H1 (cell line): Measurements from ENCODE around the gene ADGRG7. TPM values are rescaled to one million over a fixed set of nuclear protein-coding genes. Genes with fewer than 3 reads are reported as not detected.

ENCODE experiments used
- CTCF ChIA-PET: fragments of 300-600 bp; sonication (Branson Sonifier 250); formaldehyde crosslinking; loops from one replicate; lab custom pipeline; 2021; ENCODE audit not compliant: partially characterized antibody; lab: Charles Lee
- POLR2A ChIA-PET: fragments of 300-600 bp; sonication (Branson Sonifier 250); formaldehyde crosslinking; loops from one replicate; lab custom pipeline; 2021; ENCODE audit warnings: inconsistent platforms; ENCODE audit not compliant: partially characterized antibody; lab: Charles Lee
- DNase-seq, 2 experiments: peaks; one replicate each; pipeline versions ENCODE4 v3.0.0 to v3.0.0-alpha.2; 2010 to 2022; ENCODE audit warnings: low spot score in 2 of 2, low read depth in 1 of 2, mixed read lengths in 1 of 2
- FAIRE-seq: peaks from 2 replicates; lab custom pipeline; 2011; peaks lifted over from hg19 to GRCh38; lab: Jason Lieb, UNC
- H2AFZ ChIP-seq: 2 replicates; pipeline ENCODE4 v1.8.1; 2012; ENCODE audit warnings: low read length, inconsistent platforms
- H2AK5ac ChIP-seq: 2 replicates; pipeline ENCODE4 v1.6.1; 2013; ENCODE audit warnings: low read depth, low read length
- H2BK120ac ChIP-seq: replicated peaks from 2 replicates; pipeline ENCODE3; 2013; ENCODE audit warnings: low read depth, low read length, inconsistent platforms
- H2BK12ac ChIP-seq: 2 replicates; pipeline ENCODE4 v1.6.1; 2013; ENCODE audit warnings: low read depth, low read length
- H2BK15ac ChIP-seq: 2 replicates; pipeline ENCODE4 v1.6.1; 2013; ENCODE audit warnings: low read length
- H2BK20ac ChIP-seq: 2 replicates; pipeline ENCODE4 v1.6.1; 2013; ENCODE audit warnings: low read length
- H2BK5ac ChIP-seq: 2 replicates; pipeline ENCODE4 v1.6.1; 2013; ENCODE audit warnings: low read depth, low read length
- H3K14ac ChIP-seq: 2 replicates; pipeline ENCODE4 v1.6.1; 2013; ENCODE audit warnings: inconsistent platforms; ENCODE audit not compliant: insufficient read length
- H3K18ac ChIP-seq: 2 replicates; pipeline ENCODE4 v1.6.1; 2013; ENCODE audit warnings: low read length; ENCODE audit errors: extremely low read depth
- H3K23ac ChIP-seq: 2 replicates; pipeline ENCODE4 v1.6.1; 2013; ENCODE audit warnings: inconsistent platforms; ENCODE audit not compliant: insufficient read length
- H3K23me2 ChIP-seq: 2 replicates; pipeline ENCODE4 v1.6.1; 2013; ENCODE audit warnings: low read depth, low read length
- H3K27ac ChIP-seq: 2 replicates; pipeline ENCODE4 v1.6.1; 2011; ENCODE audit warnings: low read depth, low read length, inconsistent platforms
- H3K27me3 ChIP-seq, 4 experiments: replicated peaks in 1 of 4; 1 replicate in 1 of 4; 2 replicates in 3 of 4; pipeline versions ENCODE4 v1.6.1 to v1.8.1; 2011 to 2013; ENCODE audit warnings: low read length in 3 of 4, mild to moderate bottlenecking in 3 of 4, inconsistent platforms in 2 of 4, mixed read lengths in 2 of 4, moderate library complexity in 1 of 4; ENCODE audit not compliant: control insufficient read depth in 3 of 4, insufficient read depth in 3 of 4; ENCODE audit errors: extremely low read depth in 1 of 4
- H3K36me3 ChIP-seq, 4 experiments: 2 replicates each; pipeline versions ENCODE4 v1.6.1 to v1.8.1; 2011 to 2013; ENCODE audit warnings: mild to moderate bottlenecking in 4 of 4, low read length in 3 of 4, moderate library complexity in 2 of 4, control low read depth in 1 of 4, inconsistent platforms in 1 of 4; ENCODE audit not compliant: insufficient read depth in 4 of 4, control insufficient read depth in 2 of 4
- H3K4ac ChIP-seq: replicated peaks from 2 replicates; pipeline ENCODE3; 2013; ENCODE audit warnings: low read length, low read depth, mixed read lengths, inconsistent platforms; ENCODE audit not compliant: insufficient read length
- H3K4me1 ChIP-seq, 4 experiments: replicated peaks in 1 of 4; 1 replicate in 1 of 4; 2 replicates in 3 of 4; pipeline versions ENCODE4 v1.6.1 to v1.8.1; 2011 to 2013; ENCODE audit warnings: low read length in 3 of 4, inconsistent platforms in 2 of 4, mixed read lengths in 1 of 4; ENCODE audit not compliant: insufficient read depth in 4 of 4, control insufficient read depth in 3 of 4
- H3K4me2 ChIP-seq, 2 experiments: 2 replicates each; pipeline versions ENCODE4 v1.6.1 to v1.8.1; 2011 to 2013; ENCODE audit warnings: low read depth in 2 of 2, low read length in 2 of 2, control low read depth in 1 of 2, inconsistent platforms in 1 of 2, mild to moderate bottlenecking in 1 of 2; ENCODE audit not compliant: insufficient read depth in 1 of 2
- H3K4me3 ChIP-seq, 4 experiments: fragments of 200-600, 300-600 bp in 1 of 4; sonication (generic), shearing (Covaris generic), sonication (Bioruptor Twin) in 1 of 4; 2 replicates each; pipeline versions ENCODE4 v1.5.1 to v1.8.1; 2011 to 2016; ENCODE audit warnings: low read length in 4 of 4, low read depth in 3 of 4, control low read depth in 2 of 4, inconsistent platforms in 2 of 4, mild to moderate bottlenecking in 2 of 4, mixed read lengths in 1 of 4, moderate library complexity in 1 of 4; ENCODE audit not compliant: insufficient read depth in 2 of 4; ENCODE audit errors: extremely low read depth in 1 of 4
- H3K56ac ChIP-seq: replicated peaks from 2 replicates; pipeline ENCODE3; 2013; ENCODE audit warnings: low read depth, mild to moderate bottlenecking, mixed read lengths, low read length, inconsistent platforms; ENCODE audit not compliant: insufficient read length
- H3K79me1 ChIP-seq: 2 replicates; pipeline ENCODE4 v1.6.1; 2013; ENCODE audit warnings: low read depth, low read length, control low read depth
- H3K79me2 ChIP-seq, 2 experiments: 2 replicates each; pipeline versions ENCODE4 v1.6.1 to v1.8.1; 2012 to 2013; ENCODE audit warnings: low read length in 2 of 2, mild to moderate bottlenecking in 2 of 2, inconsistent platforms in 1 of 2; ENCODE audit not compliant: insufficient read depth in 2 of 2, control insufficient read depth in 1 of 2
- H3K9ac ChIP-seq, 4 experiments: replicated peaks in 1 of 4; 1 replicate in 1 of 4; 2 replicates in 3 of 4; pipeline versions ENCODE4 v1.6.1 to v1.8.1; 2011 to 2013; ENCODE audit warnings: low read depth in 3 of 4, low read length in 3 of 4, control low read depth in 2 of 4, mild to moderate bottlenecking in 2 of 4, moderate library complexity in 2 of 4, inconsistent platforms in 1 of 4; ENCODE audit errors: extremely low read depth in 1 of 4
- H3K9me3 ChIP-seq, 2 experiments: 2 replicates each; pipeline versions ENCODE4 v1.6.1 to v1.8.1; 2012 to 2013; ENCODE audit warnings: mild to moderate bottlenecking in 2 of 2, moderate library complexity in 2 of 2, control low read depth in 1 of 2, inconsistent platforms in 1 of 2, low read depth in 1 of 2, low read length in 1 of 2, mixed read lengths in 1 of 2; ENCODE audit not compliant: insufficient read depth in 2 of 2
- H4K20me1 ChIP-seq, 2 experiments: replicated peaks in 1 of 2; 2 replicates each; pipeline versions ENCODE3 to v1.8.1; 2011 to 2013; ENCODE audit warnings: inconsistent platforms in 2 of 2, low read length in 2 of 2, mild to moderate bottlenecking in 1 of 2; ENCODE audit not compliant: insufficient read depth in 2 of 2, control insufficient read depth in 1 of 2
- H4K5ac ChIP-seq: 2 replicates; pipeline ENCODE4 v1.6.1; 2013; ENCODE audit warnings: low read length, low read depth, mixed read lengths, inconsistent platforms; ENCODE audit not compliant: insufficient read length
- H4K8ac ChIP-seq: 2 replicates; pipeline ENCODE4 v1.8.0; 2013; ENCODE audit warnings: mild to moderate bottlenecking, moderate library complexity, low read length, inconsistent platforms; ENCODE audit not compliant: insufficient read depth; ENCODE audit errors: extremely low read depth
- H4K91ac ChIP-seq: replicated peaks from 2 replicates; pipeline ENCODE3; 2013; ENCODE audit warnings: low read length, mixed read lengths, inconsistent platforms; ENCODE audit not compliant: insufficient read length
- CTCF ChIP-seq, 3 experiments: IDR thresholded peaks; 1 replicate in 2 of 3; 2 replicates in 1 of 3; pipeline versions ENCODE4 v1.5.1 to v1.6.1; 2011; ENCODE audit warnings: low read length in 3 of 3, mild to moderate bottlenecking in 3 of 3, inconsistent platforms in 2 of 3, low read depth in 1 of 3, moderate library complexity in 1 of 3; ENCODE audit not compliant: insufficient read depth in 1 of 3; ENCODE audit errors: control extremely low read depth in 1 of 3
- HDAC6 ChIP-seq: IDR thresholded peaks from one replicate; pipeline ENCODE4 v1.7.1; 2012; ENCODE audit warnings: low read depth, mild to moderate bottlenecking, inconsistent platforms, low read length, moderate library complexity
- KDM4A ChIP-seq: IDR thresholded peaks from one replicate; pipeline ENCODE4 v1.7.1; 2012; ENCODE audit warnings: low read depth, mild to moderate bottlenecking, moderate library complexity, low read length, inconsistent platforms; ENCODE audit not compliant: severe bottlenecking
- RAD21 ChIP-seq, 2 experiments: IDR thresholded peaks in 1 of 2; conservative IDR thresholded peaks in 1 of 2; 2 replicates each; pipeline ENCODE4 v1.6.1; 2011; ENCODE audit warnings: low read depth in 2 of 2, low read length in 2 of 2, improper control_type of control experiment in 1 of 2, inconsistent platforms in 1 of 2, mild to moderate bottlenecking in 1 of 2, moderate library complexity in 1 of 2
- TAF1 ChIP-seq: IDR thresholded peaks from 2 replicates; pipeline ENCODE4 v1.6.1; 2011; ENCODE audit warnings: mild to moderate bottlenecking, low read depth, low read length
- WGBS, 2 experiments: shearing (Covaris generic) in 1 of 2; methylation state at CpG; one replicate each; pipeline versions ENCODE4 v1.1.6 to v1.1.7; 2013 to 2015; ENCODE audit warnings: low lambda C conversion rate in 2 of 2, mixed read lengths in 2 of 2, inconsistent platforms in 1 of 2, low coverage in 1 of 2, missing lambda C conversion rate in 1 of 2; ENCODE audit not compliant: insufficient replicate concordance in 2 of 2, insufficient coverage in 1 of 2, insufficient read length in 1 of 2; ENCODE audit errors: extremely low coverage in 1 of 2, missing lambda C conversion rate in 1 of 2; 5-methylcytosine and 5-hydroxymethylcytosine counted together
- polyA plus RNA-seq, 7 experiments: library from polyadenylated mRNA; depleted of rRNA in 3 of 7; stranded (reverse) in 5 of 7; unstranded in 2 of 7; fragments of >200 nt in 5 of 7; fragments of 200-250 nt in 2 of 7; gene quantifications; 1 replicate in 5 of 7; 2 replicates in 1 of 7; 4 replicates in 1 of 7; pipeline versions ENCODE4 v1.2.1 to v1.2.3, GENCODE V29; 2011 to 2013; ENCODE audit warnings: missing spikeins in 2 of 7, mixed read lengths in 2 of 7
- total RNA-seq: library from RNA; stranded (reverse); fragmentation: NEBNext Ultra II Directional; extraction: Animal tissue kit (Norgen Biotek cat#: 25700); gene quantifications from 2 replicates; pipeline ENCODE4 v1.2.1, GENCODE V29; 2021
- TF ChIP-seq, protein P1 (sequence below): IDR thresholded peaks from 2 replicates; pipeline ENCODE4 v1.6.1; 2012; ENCODE audit warnings: inconsistent platforms

ADGRG7 gene
- total and polyA plus RNA-seq, 2 of the 8 experiments (the other 6 are each of a cell fraction or from before 2014, with no cell fraction given) = not detected

GRCh38 chr3:100709842-100710260 is 100.5 kb downstream of the ADGRG7 start:
- Histone ChIP-seq H3K4me2 (peak overlapping the region; percentile 75 to 81), H2BK120ac (no peak overlapping the region), H3K79me1 (no peaks in the 10 kb centered on the region; the same call in 1 of the 2 replicates), H4K5ac (peak overlapping the region; percentile 50), H3K9me3 (no peaks in the 10 kb centered on the region), H4K20me1 (peaks cover 0 to 2% of the 10 kb centered on the region in 2 experiments), H2BK20ac (no peak overlapping the region), H3K4me1 (peaks cover 0 to 8% (median 2%) of the 10 kb centered on the region in 4 experiments; a peak in 3 of 7 replicates), H3K36me3 (peaks cover 2 to 8% (median 5%) of the 10 kb centered on the region in 4 experiments; a peak in 4 of 8 replicates), H4K8ac (peak overlapping the region; percentile 90; the same call in 1 of the 2 replicates), H3K56ac (peak overlapping the region; percentile 81), H2AK5ac (no peak overlapping the region), H2BK15ac (no peak overlapping the region), H3K23me2 (peaks cover 2% of the 10 kb centered on the region; the same call in 1 of the 2 replicates), H3K14ac (no peak overlapping the region), H3K79me2 (peaks cover 20 to 47% of the 10 kb centered on the region in 2 experiments), H3K23ac (no peak overlapping the region), H3K18ac (no peak overlapping the region), H3K27ac (peak overlapping the region; percentile 68), H2BK5ac (peak overlapping the region; percentile 79), H3K27me3 (peaks cover 1 to 25% (median 11%) of the 10 kb centered on the region in 4 experiments; a peak in 6 of 7 replicates), H4K91ac (no peak overlapping the region), H2BK12ac (no peak overlapping the region), H3K4ac (no peak overlapping the region), H2AFZ (no peak overlapping the region), H3K9ac (peak overlapping the region; percentile 13 to 98 (median 95); a peak in 6 of 7 replicates), H3K4me3 (peak overlapping the region; percentile 78 to 86 (median 81))
- CTCF ChIA-PET = interaction anchor here (0.7 to 1.7 kb wide), 13 partner anchors 10 to 184 kb away, joined by 3 to 8 read pairs (median 3); no protein-coding TSS in a partner anchor
- WGBS, 2 experiments = 3% methylated on average over 12 of the region's 23 CpGs; no CpG with 5 or more reads in 1 of the 2 experiments
- DNase-seq (peak; percentile 46 to 66), FAIRE-seq (no peak)
- POLR2A ChIA-PET = interaction anchor here (0.9 to 3.0 kb wide), 15 partner anchors 9 to 850 kb away, joined by 3 to 14 read pairs (median 4); partner anchors contain the start of genes LNP1 and TOMM70
- peak; percentile 45 to 54; a peak in 3 of 4 replicates for TF ChIP-seq RAD21 (IDR thresholded peaks at IDR 0.05 in 1 of 2, conservative IDR thresholded peaks at IDR 0.05 in 1 of 2; ENCODE audit: low read depth in 2 of 2, low read length in 2 of 2)
- TF ChIP-seq KDM4A = peak; percentile 21
- TF ChIP-seq TAF1 = no peak
- TF ChIP-seq CTCF (IDR thresholded peaks at IDR 0.05; ENCODE audit: control extremely low read depth in 1 of 3, insufficient read depth in 1 of 3, low read depth in 1 of 3, low read length in 3 of 3) = peak in 2 of 3 experiments; percentile 5 to 21; a peak in 1 of 4 replicates
- TF ChIP-seq HDAC6 = no peak
- TF ChIP-seq, protein P1, sequence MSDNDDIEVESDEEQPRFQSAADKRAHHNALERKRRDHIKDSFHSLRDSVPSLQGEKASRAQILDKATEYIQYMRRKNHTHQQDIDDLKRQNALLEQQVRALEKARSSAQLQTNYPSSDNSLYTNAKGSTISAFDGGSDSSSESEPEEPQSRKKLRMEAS = no peak
